ENCODE measurements around the gene ISOC1.

Gene ISOC1

DNA sequence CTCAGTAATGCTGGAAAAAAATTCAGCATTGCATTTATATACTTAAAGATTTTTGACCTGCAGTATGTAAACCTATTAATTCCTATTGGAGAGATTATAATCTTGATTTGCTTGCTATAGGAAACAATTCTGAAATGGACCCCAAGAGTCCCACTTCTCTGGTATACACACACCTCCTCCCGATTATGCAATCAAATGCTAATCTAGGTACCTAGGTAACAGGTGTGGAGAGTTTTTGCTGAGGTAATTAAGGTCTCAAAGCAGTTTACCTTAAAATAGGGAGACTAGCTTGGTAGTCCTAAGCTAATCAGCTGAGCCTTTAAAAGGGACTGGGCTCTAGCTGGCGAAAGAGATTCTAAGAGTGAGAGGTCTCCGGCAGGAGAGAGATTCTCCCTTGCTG is 22.2 kb downstream of the ISOC1 start:
- no peaks in the 10 kb centered on the region for H3K9me3 ChIP-seq (replicated peaks in 1 of 2; ENCODE audit: control insufficient read depth in 2 of 2, insufficient read depth in 1 of 2, low read depth in 1 of 2, low read length in 2 of 2)
- no peak overlapping the region for H2BK15ac ChIP-seq (ENCODE audit: low read length)
- H3K27me3 ChIP-seq (ENCODE audit: control insufficient read depth in 3 of 3, insufficient read depth in 3 of 3, low read depth in 1 of 3, low read length in 3 of 3): no peaks in the 10 kb centered on the region
- H3K79me1 ChIP-seq (ENCODE audit: low read depth, low read length): no peaks in the 10 kb centered on the region
- no peaks in the 10 kb centered on the region for H3K4me1 ChIP-seq (ENCODE audit: control insufficient read depth in 2 of 2, insufficient read depth in 1 of 2, low read depth in 1 of 2, low read length in 2 of 2)
- no peak overlapping the region for H2AFZ ChIP-seq (ENCODE audit: low read length)
- no peak overlapping the region for H3K9ac ChIP-seq (ENCODE audit: low read depth, low read length, poor library complexity)
- no peak overlapping the region for H3K4me2 ChIP-seq (ENCODE audit: insufficient read depth, low read length, poor library complexity, severe bottlenecking)
- H3K36me3 ChIP-seq (replicated peaks in 1 of 2; ENCODE audit: control insufficient read depth in 2 of 2, insufficient read depth in 2 of 2, low read length in 2 of 2): peaks cover 0 to 3% of the 10 kb centered on the region in 2 donors
- H4K8ac ChIP-seq (ENCODE audit: low read depth, low read length): no peak overlapping the region
- H2BK12ac ChIP-seq (ENCODE audit: low read length): no peak overlapping the region
- H4K91ac ChIP-seq (ENCODE audit: low read depth, low read length, poor library complexity): no peak overlapping the region
- no peak overlapping the region for H2AK5ac ChIP-seq (ENCODE audit: low read depth, low read length)
- H3K23ac ChIP-seq (ENCODE audit: low read depth, low read length, poor library complexity): no peak overlapping the region
- WGBS, 2 donors (ENCODE audit: extremely low coverage in 2 of 2, insufficient read length in 2 of 2, insufficient replicate concordance in 1 of 2): no CpG with 5 or more reads among the region's 3 CpGs
- no peak overlapping the region for H3K27ac ChIP-seq (replicated peaks; ENCODE audit: low read length)
- no peak overlapping the region for H3K4ac ChIP-seq (ENCODE audit: low read length)
- H3K4me3 ChIP-seq (ENCODE audit: low read length in 2 of 2): no peak overlapping the region
- H2BK5ac ChIP-seq (ENCODE audit: low read length): no peak overlapping the region
- no peak overlapping the region for H3K14ac ChIP-seq (ENCODE audit: low read length)
- no peak for DNase-seq (ENCODE audit: low spot score)
- H3K18ac ChIP-seq (ENCODE audit: low read length): no peak overlapping the region
- no peak overlapping the region for H2BK120ac ChIP-seq (ENCODE audit: low read depth, low read length)

- Histone ChIP-seq H3K27me3 (ENCODE audit: control insufficient read depth in 3 of 3, insufficient read depth in 3 of 3, low read depth in 1 of 3, low read length in 3 of 3) (no peaks in the 10 kb centered on the region), H3K4ac (ENCODE audit: low read length) (no peak overlapping the region), H4K91ac (ENCODE audit: low read depth, low read length, poor library complexity) (no peak overlapping the region), H2BK15ac (ENCODE audit: low read length) (no peak overlapping the region), H2AFZ (ENCODE audit: low read length) (no peak overlapping the region), H3K18ac (ENCODE audit: low read length) (no peak overlapping the region), H2AK5ac (ENCODE audit: low read depth, low read length) (no peak overlapping the region), H3K9me3 (replicated peaks in 1 of 2; ENCODE audit: control insufficient read depth in 2 of 2, insufficient read depth in 1 of 2, low read depth in 1 of 2, low read length in 2 of 2) (no peaks in the 10 kb centered on the region), H3K36me3 (replicated peaks in 1 of 2; ENCODE audit: control insufficient read depth in 2 of 2, insufficient read depth in 2 of 2, low read length in 2 of 2) (no peaks in the 10 kb centered on the region), H2BK5ac (ENCODE audit: low read length) (no peak overlapping the region), H3K4me1 (ENCODE audit: control insufficient read depth in 2 of 2, insufficient read depth in 1 of 2, low read depth in 1 of 2, low read length in 2 of 2) (no peaks in the 10 kb centered on the region), H3K79me1 (ENCODE audit: low read depth, low read length) (no peaks in the 10 kb centered on the region), H3K9ac (ENCODE audit: low read depth, low read length, poor library complexity) (no peak overlapping the region), H3K23ac (ENCODE audit: low read depth, low read length, poor library complexity) (no peak overlapping the region), H4K8ac (ENCODE audit: low read depth, low read length) (no peak overlapping the region), H2BK120ac (ENCODE audit: low read depth, low read length) (no peak overlapping the region), H3K4me2 (ENCODE audit: insufficient read depth, low read length, poor library complexity, severe bottlenecking) (no peak overlapping the region), H3K4me3 (ENCODE audit: low read length in 2 of 2) (no peak overlapping the region), H3K27ac (replicated peaks; ENCODE audit: low read length) (no peak overlapping the region), H3K14ac (ENCODE audit: low read length) (no peak overlapping the region), H2BK12ac (ENCODE audit: low read length) (no peak overlapping the region)
- DNase-seq (ENCODE audit: low spot score): no peak
These were observed 23.9 kb downstream of the ISOC1 start for GRCh38 chr5:129118405-129118804.

GRCh38 chr5:129118826-129119225 is 24.3 kb downstream of the ISOC1 start:
- no peak overlapping the region for H3K23ac ChIP-seq (ENCODE audit: low read depth, low read length, poor library complexity)
- H2BK15ac ChIP-seq (ENCODE audit: low read length): no peak overlapping the region
- no peaks in the 10 kb centered on the region for H3K4me1 ChIP-seq (ENCODE audit: control insufficient read depth in 2 of 2, insufficient read depth in 1 of 2, low read depth in 1 of 2, low read length in 2 of 2)
- H2BK12ac ChIP-seq (ENCODE audit: low read length): no peak overlapping the region
- no peaks in the 10 kb centered on the region for H3K27me3 ChIP-seq (ENCODE audit: control insufficient read depth in 3 of 3, insufficient read depth in 3 of 3, low read depth in 1 of 3, low read length in 3 of 3)
- no peaks in the 10 kb centered on the region for H3K79me1 ChIP-seq (ENCODE audit: low read depth, low read length)
- H4K8ac ChIP-seq (ENCODE audit: low read depth, low read length): no peak overlapping the region
- no peak overlapping the region for H3K4me3 ChIP-seq (ENCODE audit: low read length in 2 of 2)
- H3K9ac ChIP-seq (ENCODE audit: low read depth, low read length, poor library complexity): no peak overlapping the region
- DNase-seq (ENCODE audit: low spot score): no peak
- H2AFZ ChIP-seq (ENCODE audit: low read length): no peak overlapping the region
- no peak overlapping the region for H2BK5ac ChIP-seq (ENCODE audit: low read length)
- H3K14ac ChIP-seq (ENCODE audit: low read length): no peak overlapping the region
- H2AK5ac ChIP-seq (ENCODE audit: low read depth, low read length): no peak overlapping the region
- H3K18ac ChIP-seq (ENCODE audit: low read length): no peak overlapping the region
- no peak overlapping the region for H4K91ac ChIP-seq (ENCODE audit: low read depth, low read length, poor library complexity)
- H3K27ac ChIP-seq (replicated peaks; ENCODE audit: low read length): no peak overlapping the region
- WGBS, 2 donors (ENCODE audit: extremely low coverage in 2 of 2, insufficient read length in 2 of 2, insufficient replicate concordance in 1 of 2): no CpG with 5 or more reads among the region's 2 CpGs
- no peak overlapping the region for H3K4me2 ChIP-seq (ENCODE audit: insufficient read depth, low read length, poor library complexity, severe bottlenecking)
- H3K4ac ChIP-seq (ENCODE audit: low read length): no peak overlapping the region
- H2BK120ac ChIP-seq (ENCODE audit: low read depth, low read length): no peak overlapping the region
- no peaks in the 10 kb centered on the region for H3K9me3 ChIP-seq (replicated peaks in 1 of 2; ENCODE audit: control insufficient read depth in 2 of 2, insufficient read depth in 1 of 2, low read depth in 1 of 2, low read length in 2 of 2)
- H3K36me3 ChIP-seq (replicated peaks in 1 of 2; ENCODE audit: control insufficient read depth in 2 of 2, insufficient read depth in 2 of 2, low read length in 2 of 2): no peaks in the 10 kb centered on the region

GRCh38 chr5:129120158-129120581 is 25.6 kb downstream of the ISOC1 start:
- Histone ChIP-seq H3K27ac (replicated peaks; ENCODE audit: low read length) (no peak overlapping the region), H2BK5ac (ENCODE audit: low read length) (no peak overlapping the region), H2BK15ac (ENCODE audit: low read length) (no peak overlapping the region), H4K91ac (ENCODE audit: low read depth, low read length, poor library complexity) (no peak overlapping the region), H2BK120ac (ENCODE audit: low read depth, low read length) (no peak overlapping the region), H3K18ac (ENCODE audit: low read length) (no peak overlapping the region), H3K4ac (ENCODE audit: low read length) (no peak overlapping the region), H3K4me3 (ENCODE audit: low read length in 2 of 2) (no peak overlapping the region), H3K4me2 (ENCODE audit: insufficient read depth, low read length, poor library complexity, severe bottlenecking) (no peak overlapping the region), H2AK5ac (ENCODE audit: low read depth, low read length) (no peak overlapping the region), H3K36me3 (replicated peaks in 1 of 2; ENCODE audit: control insufficient read depth in 2 of 2, insufficient read depth in 2 of 2, low read length in 2 of 2) (no peaks in the 10 kb centered on the region), H2AFZ (ENCODE audit: low read length) (no peak overlapping the region), H2BK12ac (ENCODE audit: low read length) (no peak overlapping the region), H3K23ac (ENCODE audit: low read depth, low read length, poor library complexity) (no peak overlapping the region), H3K14ac (ENCODE audit: low read length) (no peak overlapping the region), H3K9me3 (replicated peaks in 1 of 2; ENCODE audit: control insufficient read depth in 2 of 2, insufficient read depth in 1 of 2, low read depth in 1 of 2, low read length in 2 of 2) (no peaks in the 10 kb centered on the region), H3K4me1 (ENCODE audit: control insufficient read depth in 2 of 2, insufficient read depth in 1 of 2, low read depth in 1 of 2, low read length in 2 of 2) (no peaks in the 10 kb centered on the region), H4K8ac (ENCODE audit: low read depth, low read length) (no peak overlapping the region), H3K27me3 (ENCODE audit: control insufficient read depth in 3 of 3, insufficient read depth in 3 of 3, low read depth in 1 of 3, low read length in 3 of 3) (no peaks in the 10 kb centered on the region), H3K79me1 (ENCODE audit: low read depth, low read length) (no peaks in the 10 kb centered on the region), H3K9ac (ENCODE audit: low read depth, low read length, poor library complexity) (no peak overlapping the region)
- DNase-seq (ENCODE audit: low spot score): no peak
- no CpG with 5 or more reads among the region's 3 CpGs for WGBS, 2 donors (ENCODE audit: extremely low coverage in 2 of 2, insufficient read length in 2 of 2, insufficient replicate concordance in 1 of 2)

Data from neuronal stem cell (in vitro differentiated cells).